Measurements from ENCODE around the gene BCL6B. TPM values are rescaled to one million over a fixed set of nuclear protein-coding genes. Genes with fewer than 3 reads are reported as not detected.

BCL6B gene
- polyA plus RNA-seq, 1 experiment, result not detected

DNA sequence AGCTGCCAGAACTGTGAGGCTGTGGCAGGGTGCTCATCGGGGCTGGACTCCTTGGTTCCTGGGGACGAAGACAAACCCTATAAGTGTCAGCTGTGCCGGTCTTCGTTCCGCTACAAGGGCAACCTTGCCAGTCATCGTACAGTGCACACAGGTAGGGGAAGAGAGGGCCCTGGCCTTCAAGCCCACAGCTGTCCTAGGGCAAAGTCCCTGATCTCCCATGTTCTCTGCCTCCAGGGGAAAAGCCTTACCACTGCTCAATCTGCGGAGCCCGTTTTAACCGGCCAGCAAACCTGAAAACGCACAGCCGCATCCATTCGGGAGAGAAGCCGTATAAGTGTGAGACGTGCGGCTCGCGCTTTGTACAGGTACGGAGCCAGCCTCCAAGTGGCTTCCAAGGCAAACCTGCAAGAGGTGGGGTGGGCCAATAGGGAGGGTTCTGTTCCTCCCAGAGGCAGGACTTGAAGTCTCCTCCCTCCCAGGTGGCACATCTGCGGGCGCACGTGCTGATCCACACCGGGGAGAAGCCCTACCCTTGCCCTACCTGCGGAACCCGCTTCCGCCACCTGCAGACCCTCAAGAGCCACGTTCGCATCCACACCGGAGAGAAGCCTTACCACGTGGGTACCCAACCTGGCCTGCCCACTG lies 3.7 kb downstream of the BCL6B start:
- Histone ChIP-seq H3K27me3 (ENCODE audit: control insufficient read depth, insufficient read depth, low read length) (peaks cover 3% of the 10 kb centered on the region), H3K4me3 (ENCODE audit: low read depth, low read length) (no peak overlapping the region), H3K27ac (ENCODE audit: low read depth, low read length) (no peak overlapping the region), H3K9me3 (ENCODE audit: control insufficient read depth, insufficient read depth, low read length) (peaks cover 5% of the 10 kb centered on the region; the same call in 1 of the 2 replicates)
- ChIA-PET CTCF (interaction anchor here (1.0 kb wide), 1 partner anchor 113 kb away, joined by 3 read pairs; no protein-coding TSS in a partner anchor), POLR2A (no interaction called here)
- no peak for TF ChIP-seq CTCF (IDR thresholded peaks at IDR 0.05; ENCODE audit: low read depth, low read length)
- no peak for DNase-seq (ENCODE audit: low read depth, low spot score)

DNA sequence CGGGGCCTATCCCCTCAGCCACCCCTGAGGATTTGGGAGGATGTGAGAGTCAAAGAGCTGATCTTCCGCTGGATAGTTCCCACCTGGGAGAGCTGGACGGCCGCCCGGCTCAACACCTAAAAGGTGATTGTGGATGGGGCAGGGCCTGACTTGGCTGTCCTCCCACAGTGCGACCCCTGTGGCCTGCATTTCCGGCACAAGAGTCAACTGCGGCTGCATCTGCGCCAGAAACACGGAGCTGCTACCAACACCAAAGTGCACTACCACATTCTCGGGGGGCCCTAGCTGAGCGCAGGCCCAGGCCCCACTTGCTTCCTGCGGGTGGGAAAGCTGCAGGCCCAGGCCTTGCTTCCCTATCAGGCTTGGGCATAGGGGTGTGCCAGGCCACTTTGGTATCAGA lies 4.5 kb downstream of the BCL6B start:
- ChIA-PET POLR2A (no interaction called here), CTCF (interaction anchor here (0.6 kb wide), 1 partner anchor 12 kb away, joined by 3 read pairs; a partner anchor contains a TSS)
- no peak for DNase-seq (ENCODE audit: low read depth, low spot score)
- Histone ChIP-seq H3K27ac (ENCODE audit: low read depth, low read length) (no peak overlapping the region), H3K4me3 (ENCODE audit: low read depth, low read length) (no peak overlapping the region), H3K27me3 (ENCODE audit: control insufficient read depth, insufficient read depth, low read length) (peaks cover 3% of the 10 kb centered on the region), H3K9me3 (ENCODE audit: control insufficient read depth, insufficient read depth, low read length) (peaks cover 5% of the 10 kb centered on the region; the same call in 1 of the 2 replicates)
- no peak for TF ChIP-seq CTCF (IDR thresholded peaks at IDR 0.05; ENCODE audit: low read depth, low read length)

GRCh38 chr17:7029096-7029495 lies 6.2 kb downstream of the BCL6B start:
- no peak for TF ChIP-seq CTCF (IDR thresholded peaks at IDR 0.05; ENCODE audit: low read depth, low read length)
- CTCF ChIA-PET, result interaction anchor here (1.0 to 1.2 kb wide), 2 partner anchors 16 to 118 kb away, joined by 3 to 4 read pairs; no protein-coding TSS in a partner anchor
- H3K9me3 ChIP-seq (ENCODE audit: control insufficient read depth, insufficient read depth, low read length), result no peaks in the 10 kb centered on the region; the same call in 1 of the 2 replicates
- no peak for DNase-seq (ENCODE audit: low read depth, low spot score)
- H3K4me3 ChIP-seq (ENCODE audit: low read depth, low read length), result no peak overlapping the region
- POLR2A ChIA-PET, result no interaction called here
- H3K27me3 ChIP-seq (ENCODE audit: control insufficient read depth, insufficient read depth, low read length), result peaks cover 3% of the 10 kb centered on the region
- H3K27ac ChIP-seq (ENCODE audit: low read depth, low read length), result no peak overlapping the region

- no peak for DNase-seq (ENCODE audit: low read depth, low spot score)
- Histone ChIP-seq H3K9me3 (ENCODE audit: control insufficient read depth, insufficient read depth, low read length) (no peaks in the 10 kb centered on the region), H3K27ac (ENCODE audit: low read depth, low read length) (no peak overlapping the region), H3K4me3 (ENCODE audit: low read depth, low read length) (no peak overlapping the region), H3K27me3 (ENCODE audit: control insufficient read depth, insufficient read depth, low read length) (peaks cover 3% of the 10 kb centered on the region)
- TF ChIP-seq CTCF (IDR thresholded peaks at IDR 0.05; ENCODE audit: low read depth, low read length), result no peak
- ChIA-PET CTCF (no interaction called here), POLR2A (no interaction called here)
Observed at GRCh38 chr17:7029659-7030058, 6.8 kb downstream of the BCL6B start.

DNA sequence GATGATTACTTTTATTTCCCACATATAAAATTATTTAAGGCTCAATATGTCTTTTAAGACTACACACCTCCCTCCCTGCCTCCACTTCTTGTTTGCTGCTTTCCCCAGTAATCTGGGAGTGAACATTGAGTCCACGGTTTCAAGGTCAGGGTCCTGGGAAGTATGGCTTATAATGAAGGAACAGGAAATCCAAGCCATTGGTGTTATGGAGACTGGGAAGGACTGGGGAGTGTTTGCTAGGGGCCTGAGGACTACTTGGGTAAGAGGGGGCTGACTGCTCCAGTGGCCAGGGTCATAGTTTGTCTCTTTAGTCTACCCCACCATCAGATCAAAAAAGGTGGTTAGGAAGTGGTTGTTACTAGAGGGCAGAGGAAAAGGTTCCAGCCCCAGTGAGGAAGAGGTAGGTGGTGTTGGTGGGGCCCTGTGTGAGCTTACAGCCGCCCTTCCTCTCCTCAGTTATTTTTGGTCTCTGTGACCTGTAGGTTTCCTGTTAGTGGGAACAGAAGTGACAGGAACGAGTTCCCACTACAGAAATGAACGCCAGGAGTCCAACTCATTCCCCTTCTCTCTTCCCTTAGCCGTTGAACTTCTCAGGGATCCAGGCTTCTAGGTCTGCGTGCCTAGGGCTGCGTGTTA lies 12.2 kb downstream of the BCL6B start:
- Histone ChIP-seq H3K27me3 (ENCODE audit: control insufficient read depth, insufficient read depth, low read length) (no peaks in the 10 kb centered on the region), H3K4me3 (ENCODE audit: low read depth, low read length) (peak overlapping the region; percentile 84), H3K9me3 (ENCODE audit: control insufficient read depth, insufficient read depth, low read length) (no peaks in the 10 kb centered on the region; the same call in 1 of the 2 replicates), H3K27ac (ENCODE audit: low read depth, low read length) (peak overlapping the region; percentile 75)
- CTCF ChIA-PET, result interaction anchor here (1.0 to 1.7 kb wide), 3 partner anchors 10 to 31 kb away, joined by 3 to 22 read pairs (median 4); partner anchors contain the start of gene BCL6B
- POLR2A ChIA-PET, result no interaction called here
- no peak for TF ChIP-seq CTCF (IDR thresholded peaks at IDR 0.05; ENCODE audit: low read depth, low read length)
- no peak for DNase-seq (ENCODE audit: low read depth, low spot score)

All from AG04450 (cell line).